NCI-H187 treated with DMSO at 0.1 percent for 48 hours (cell line): ENCODE results near the gene PNPLA5.
"Not testable (repeated sequence)": the region's sequence is repeated elsewhere in the genome, so short reads cannot be mapped to it uniquely, and the experiment has no call there.

Experiments used
- DNase-seq: peaks from one replicate; lab custom pipeline; 2025; lab: John Stamatoyannopoulos, UW

PNPLA5 gene

DNA sequence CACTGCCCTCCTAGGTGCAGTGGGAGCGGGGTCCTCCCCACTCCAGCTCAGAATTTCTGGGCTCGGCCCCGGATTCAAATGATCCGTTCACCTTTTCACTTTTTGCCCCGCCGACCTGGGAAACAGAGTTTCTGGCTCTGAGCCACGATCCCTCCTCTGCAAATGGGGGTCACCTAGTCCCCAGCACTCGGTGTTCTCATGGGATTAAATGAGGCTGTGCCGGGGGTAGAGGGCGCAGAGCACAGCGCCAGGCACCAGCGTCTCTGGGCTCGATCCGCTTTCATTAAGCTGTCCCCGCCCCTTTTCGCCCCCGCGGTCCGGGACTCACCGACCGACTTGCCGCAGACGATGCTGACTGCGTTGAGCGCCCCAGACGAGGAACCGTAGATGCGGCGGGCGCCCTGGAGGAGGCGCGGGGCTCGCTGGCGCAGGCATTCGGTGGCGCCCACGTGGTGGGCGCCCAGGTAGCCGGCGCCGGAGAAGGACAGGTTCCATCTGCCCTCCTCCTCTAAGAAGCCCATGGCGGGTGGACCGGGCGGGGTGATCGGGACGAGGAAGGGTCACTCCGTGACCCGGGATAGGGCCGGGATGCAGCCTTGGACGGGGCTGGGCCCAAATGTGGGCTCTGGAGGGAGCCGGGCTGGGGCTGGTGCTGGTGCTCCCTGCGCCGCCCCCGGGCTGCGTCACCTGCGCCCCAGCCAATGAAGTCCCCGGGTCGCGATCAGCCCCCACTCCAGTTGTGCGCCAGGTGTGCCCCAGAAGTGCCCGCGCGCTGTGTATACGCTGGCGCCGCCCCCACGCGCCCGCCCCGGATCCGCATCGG is at the start of gene PNPLA5:
TSS of gene PNPLA5 (minus strand) at position 654 of the 823 bp plus-strand sequence. CDS start at position 521, 133 bp downstream.
- no peak for DNase-seq

- no peak for DNase-seq
Measured at GRCh38 chr22:43941449-43941848, 49.6 kb upstream of the PNPLA5 start.

GRCh38 chr22:43931771-43932170 is 40.0 kb upstream of the PNPLA5 start:
- DNase-seq, result no peak

DNA sequence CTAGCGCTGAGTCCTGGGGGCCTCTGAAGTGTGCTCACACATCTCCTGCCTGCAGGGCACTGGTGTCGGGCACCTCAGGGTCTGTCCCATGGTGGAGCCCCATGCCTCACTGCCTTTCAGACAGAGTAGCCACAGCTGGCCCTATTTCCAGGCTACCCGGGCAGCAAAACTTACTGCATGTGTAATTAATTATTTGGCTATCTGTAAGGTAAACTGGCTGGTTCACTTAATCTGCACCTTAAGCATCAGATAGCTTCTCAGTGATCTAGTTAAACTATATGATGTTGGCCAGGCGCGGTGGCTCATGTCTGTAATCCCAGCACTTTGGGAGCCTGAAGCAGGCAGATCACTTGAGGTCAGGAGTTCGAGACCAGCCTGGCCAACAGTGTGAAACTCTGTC is 37.1 kb upstream of the PNPLA5 start:
- DNase-seq, result no peak

GRCh38 chr22:43928468-43928867 is 36.7 kb upstream of the PNPLA5 start:
- no peak for DNase-seq

DNA sequence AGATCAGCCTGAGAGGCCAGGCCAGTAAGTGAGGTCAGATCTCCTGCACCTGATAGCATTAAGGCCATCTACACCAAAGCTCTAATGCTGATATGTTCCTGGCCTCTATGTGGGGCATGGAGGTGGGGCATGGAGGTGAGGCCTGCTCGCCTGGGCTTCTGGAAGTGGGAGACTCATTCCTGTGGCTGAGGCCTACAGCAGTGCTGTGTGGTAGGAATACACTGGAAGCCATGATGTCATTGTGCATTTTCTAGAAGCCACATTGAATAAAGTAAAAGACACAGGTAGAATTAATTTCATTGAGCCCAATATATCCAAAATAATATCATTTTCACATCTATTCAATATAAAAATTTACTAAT is 34.5 kb upstream of the PNPLA5 start:
- DNase-seq, result no peak

GRCh38 chr22:43925433-43926348 is 33.9 kb upstream of the PNPLA5 start:
- DNase-seq, result no peak

DNA sequence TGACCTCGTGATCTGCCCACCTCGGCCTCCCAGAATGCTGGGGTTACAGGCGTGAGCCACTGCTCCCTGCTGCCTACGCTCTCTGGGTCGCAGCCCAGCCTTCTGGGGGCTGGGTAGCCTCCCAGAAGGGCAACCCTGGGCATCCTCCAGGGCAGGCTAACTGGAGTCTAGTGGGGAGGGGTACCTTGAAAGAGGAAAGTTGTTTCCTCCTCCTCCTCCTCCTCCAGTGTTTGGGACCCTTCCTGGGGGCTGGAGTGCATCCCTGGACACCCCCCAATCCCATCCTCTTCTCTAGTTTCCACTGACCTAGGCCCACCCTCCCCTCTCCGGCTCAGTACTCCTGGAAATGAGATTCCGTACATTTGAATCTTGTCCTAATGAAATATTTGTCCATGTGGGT is 33.1 kb upstream of the PNPLA5 start:
- no peak for DNase-seq

- no peak for DNase-seq
Measured at GRCh38 chr22:43923631-43924464, 32.0 kb upstream of the PNPLA5 start, which contains the start of gene PNPLA3. PNPLA3 (plus strand) TSS chr22:43923805; CDS start chr22:43923912, 107 bp downstream.

DNA sequence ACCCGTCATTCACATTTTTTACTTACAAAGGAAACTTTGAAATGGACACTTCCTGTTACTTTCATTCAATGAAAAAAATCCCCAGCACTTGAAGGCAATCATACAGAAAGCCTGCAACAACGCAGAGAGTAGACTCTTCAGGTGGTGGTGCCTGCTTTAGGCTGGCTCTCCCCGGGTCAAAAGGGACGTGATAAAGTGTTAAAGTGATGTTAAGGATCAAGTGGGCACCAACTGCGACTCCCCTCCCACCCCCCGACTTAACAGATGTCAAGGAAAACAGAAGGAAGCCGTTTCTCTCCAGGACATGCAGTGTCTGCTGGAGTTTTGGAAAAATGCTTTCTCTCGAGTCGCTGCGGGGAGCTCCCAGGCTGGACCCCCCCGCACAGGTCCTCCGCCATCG is 31.4 kb upstream of the PNPLA5 start:
- DNase-seq, result no peak

GRCh38 chr22:43922123-43922522 is 30.3 kb upstream of the PNPLA5 start:
- DNase-seq, result no peak

DNA sequence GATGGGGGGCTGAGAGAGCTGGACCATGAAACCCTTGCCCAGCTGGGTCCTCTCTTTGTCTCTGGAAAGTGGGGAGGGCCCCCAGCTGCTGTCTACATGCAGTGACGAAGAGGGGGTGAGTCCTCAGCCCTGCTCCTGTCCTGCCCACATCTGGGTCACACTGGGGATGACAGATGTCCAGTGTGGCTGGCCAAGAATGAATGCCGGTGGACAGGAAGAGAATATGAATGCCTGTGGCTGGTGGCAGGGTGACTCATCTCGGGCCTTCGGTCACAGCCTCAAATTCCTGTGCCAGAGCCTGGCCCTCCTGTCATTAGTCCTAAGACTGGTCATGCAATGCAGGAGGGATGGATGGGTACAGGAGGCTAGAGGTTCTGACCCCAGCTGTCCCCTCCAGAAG is 29.6 kb upstream of the PNPLA5 start:
- no peak for DNase-seq

DNA sequence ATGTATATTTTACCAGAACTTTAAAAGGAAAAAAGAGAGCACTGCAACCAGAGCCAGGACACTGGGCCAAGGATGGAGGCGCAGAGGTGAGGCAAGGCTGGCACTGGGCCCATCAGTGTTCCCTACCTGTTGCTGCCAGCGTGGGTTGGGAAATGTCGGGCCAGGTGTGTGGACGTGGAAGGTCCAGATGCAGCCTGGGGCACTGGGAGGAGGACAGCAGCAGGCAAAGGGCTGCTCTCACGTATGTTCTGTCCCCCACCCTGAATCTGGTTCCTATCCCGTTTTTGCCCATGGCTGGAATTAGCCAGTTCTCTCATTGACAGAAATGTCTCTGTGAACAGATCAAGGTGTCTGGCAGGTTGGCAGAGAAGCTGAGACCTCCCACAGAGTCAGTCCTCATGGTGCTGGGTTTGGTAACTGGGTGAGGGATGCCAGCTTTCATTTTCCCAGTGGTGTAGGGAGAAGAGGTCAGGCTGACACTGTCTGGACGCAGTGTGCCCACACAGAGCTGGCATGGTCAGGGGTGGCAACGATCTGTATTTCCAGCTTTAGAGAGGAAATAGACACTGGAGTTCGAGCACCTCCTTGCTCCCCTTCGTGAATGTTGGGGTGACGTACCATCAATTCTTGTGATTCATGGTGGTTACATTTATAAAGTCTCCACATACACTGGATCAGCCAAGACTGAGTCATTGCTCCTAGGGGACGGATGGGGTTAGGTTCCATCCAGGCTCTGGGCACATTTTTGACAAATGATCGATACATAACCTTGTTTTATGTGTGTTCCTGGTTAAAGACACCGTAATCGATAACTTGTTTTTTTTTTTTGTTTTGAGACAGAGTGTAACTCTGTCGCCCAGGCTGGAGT is 27.5 kb upstream of the PNPLA5 start:
- DNase-seq, result no peak

GRCh38 chr22:43917521-43917920 is 25.7 kb upstream of the PNPLA5 start:
- DNase-seq, result no peak

DNA sequence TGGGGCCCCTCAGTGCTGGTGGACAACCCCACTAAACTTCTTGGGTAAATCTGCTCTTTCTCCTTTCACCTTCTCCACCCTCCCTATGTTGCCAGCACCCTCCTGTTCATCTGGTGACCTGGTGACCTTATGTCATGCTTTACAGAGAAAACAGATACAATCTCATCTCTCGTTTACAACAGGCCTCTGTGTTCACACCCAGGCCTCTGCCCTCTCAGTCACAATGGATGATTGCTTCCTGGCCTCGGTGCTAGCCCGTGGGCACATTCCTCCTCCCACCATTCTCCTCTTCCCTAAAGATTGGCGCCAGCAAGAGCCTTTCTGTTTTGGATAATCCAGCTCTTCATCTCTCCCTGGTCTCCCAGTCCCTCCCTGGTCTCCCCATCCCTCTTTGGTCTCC is 19.5 kb upstream of the PNPLA5 start:
- no peak for DNase-seq

DNA sequence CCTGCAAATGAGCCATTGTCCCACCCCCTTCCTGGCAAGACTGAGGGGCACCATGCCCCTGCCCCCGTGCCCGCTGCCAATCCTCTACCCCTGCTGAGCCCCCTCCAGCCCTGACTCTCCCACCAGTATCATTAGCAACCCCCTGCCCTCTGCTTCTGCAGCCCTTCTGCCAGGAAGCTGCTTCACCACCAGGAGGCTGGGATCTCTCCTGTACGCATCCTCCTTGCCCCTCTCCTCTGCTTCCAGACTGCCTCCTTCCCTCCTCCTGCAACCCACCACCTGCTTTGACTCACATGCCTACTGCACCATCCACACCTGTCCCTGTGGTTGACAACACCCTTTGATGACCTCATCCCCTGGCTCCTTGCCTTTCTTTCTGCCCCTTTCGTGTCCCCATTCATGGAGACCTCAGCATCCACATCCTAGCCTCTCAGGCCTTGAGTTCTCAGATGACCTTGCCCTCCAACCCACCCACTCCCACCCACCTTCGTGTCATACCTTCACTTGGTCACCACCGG is 18.4 kb upstream of the PNPLA5 start:
- no peak for DNase-seq

- DNase-seq, result no peak
Measured at GRCh38 chr22:43909708-43910107, 17.9 kb upstream of the PNPLA5 start.

GRCh38 chr22:43905681-43906080 is 13.9 kb upstream of the PNPLA5 start:
- DNase-seq, result no peak

DNA sequence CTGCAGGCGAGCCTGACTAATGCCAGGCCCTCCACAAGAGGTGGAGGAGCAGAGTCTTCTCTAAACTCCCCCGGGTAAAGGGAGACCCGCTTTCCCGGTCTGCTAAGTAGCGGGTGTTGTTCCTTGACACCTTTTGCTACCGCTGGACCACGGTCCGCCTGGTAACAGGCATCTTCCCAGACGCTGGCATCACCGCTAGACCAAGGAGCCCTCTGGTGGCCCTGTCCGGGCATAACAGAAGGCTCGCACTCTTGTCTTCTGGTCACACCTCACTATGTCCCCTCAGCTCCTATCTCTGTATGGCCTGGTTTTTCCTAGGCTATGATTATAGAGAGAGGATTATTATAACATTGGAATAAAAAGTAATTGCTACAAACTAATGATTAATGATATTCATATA is 12.6 kb upstream of the PNPLA5 start:
- DNase-seq, result not testable (repeated sequence)

- DNase-seq, result not testable (repeated sequence)
Measured at GRCh38 chr22:43903033-43903432, 11.2 kb upstream of the PNPLA5 start.
